Uterus (tissue), 4 donors: Measurements from ENCODE around the gene MYBPH. TPM values are rescaled to one million over a fixed set of nuclear protein-coding genes. Genes with fewer than 3 reads are reported as not detected.

Experiments used
- DNase-seq, 2 donors: peaks; one replicate each; pipeline ENCODE4 v3.0.0-alpha.2; 2019 to 2020
- H3K27ac ChIP-seq, 2 donors: fragments of 200-600 bp; sonication (generic); 1 replicate in 1 of 2; 2 replicates in 1 of 2; pipeline ENCODE4 v1.5.1; 2016 to 2018
- H3K27me3 ChIP-seq, 2 donors: fragments of 200-600 bp; sonication (generic); one replicate each; pipeline ENCODE4 v1.5.1; 2018 to 2019; ENCODE audit warnings: control low read depth in 1 of 2
- H3K36me3 ChIP-seq, 2 donors: fragments of 200-600 bp; sonication (generic); one replicate each; pipeline ENCODE4 v1.5.1; 2019; ENCODE audit warnings: control low read depth in 1 of 2
- H3K4me1 ChIP-seq, 2 donors: fragments of 200-600 bp; sonication (generic); one replicate each; pipeline ENCODE4 v1.5.1; 2018 to 2019; ENCODE audit warnings: control low read depth in 1 of 2
- H3K4me3 ChIP-seq, 2 donors: fragments of 200-600 bp; sonication (generic); 1 replicate in 1 of 2; 2 replicates in 1 of 2; pipeline ENCODE4 v1.5.1; 2018 to 2019; ENCODE audit warnings: mild to moderate bottlenecking in 1 of 2
- H3K9me3 ChIP-seq, 2 donors: fragments of 200-600 bp; sonication (generic); one replicate each; pipeline ENCODE4 v1.5.1; 2019; ENCODE audit warnings: control low read depth in 1 of 2
- POLR2A ChIP-seq, 2 donors: fragments of 450-650 bp; IDR thresholded peaks; one replicate each; pipeline ENCODE4 v1.6.1; 2016; ENCODE audit warnings: antibody characterized with exemption in 2 of 2, mild to moderate bottlenecking in 1 of 2, moderate library complexity in 1 of 2
- intact Hi-C: fragments of 100-400 bp; cut with DNase I; formaldehyde crosslinking; loops from one replicate; pipeline ENCODE4 v1.15.1; 2023; ENCODE audit warnings: low total_unique reads
- total RNA-seq, 4 donors: library from RNA; depleted of rRNA in 3 of 4; stranded (reverse); fragments of >200 nt in 3 of 4; gene quantifications; one replicate each; pipeline versions ENCODE4 v1.1.0 to v1.2.4, GENCODE V29; 2014 to 2023
- TF ChIP-seq, protein P1 (sequence below), 4 experiments: fragments of 200-600 bp in 2 of 4; fragments of 450-650 bp in 2 of 4; sonication (generic) in 2 of 4; IDR thresholded peaks; one replicate each; pipeline ENCODE4 v1.5.1; 2016 to 2019; ENCODE audit warnings: antibody characterized with exemption in 4 of 4, mild to moderate bottlenecking in 2 of 4, moderate library complexity in 1 of 4
- donor health status: DM: yes; HTN: yes; CAD: no.

Gene MYBPH
- total RNA-seq, 4 donors from 2014 or later = 0.64 TPM; not detected in 3

DNA sequence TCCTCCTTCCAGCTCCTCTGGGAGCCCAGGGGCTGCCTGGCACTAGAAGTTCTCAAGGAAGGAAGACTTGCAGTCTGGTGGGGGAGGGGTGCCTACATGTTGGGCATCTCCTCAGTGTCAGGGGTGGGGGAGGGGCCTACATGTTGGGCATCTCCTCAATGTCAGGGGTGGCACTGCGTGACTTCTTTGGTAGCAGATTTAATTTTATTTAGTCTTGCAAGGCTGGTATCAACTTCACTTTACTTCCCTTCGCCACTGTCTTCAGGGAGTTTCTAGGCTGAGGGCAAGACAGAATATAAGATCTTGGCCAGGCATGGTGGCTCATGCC, 29.6 kb downstream of the MYBPH start:
- TF ChIP-seq, protein P1, sequence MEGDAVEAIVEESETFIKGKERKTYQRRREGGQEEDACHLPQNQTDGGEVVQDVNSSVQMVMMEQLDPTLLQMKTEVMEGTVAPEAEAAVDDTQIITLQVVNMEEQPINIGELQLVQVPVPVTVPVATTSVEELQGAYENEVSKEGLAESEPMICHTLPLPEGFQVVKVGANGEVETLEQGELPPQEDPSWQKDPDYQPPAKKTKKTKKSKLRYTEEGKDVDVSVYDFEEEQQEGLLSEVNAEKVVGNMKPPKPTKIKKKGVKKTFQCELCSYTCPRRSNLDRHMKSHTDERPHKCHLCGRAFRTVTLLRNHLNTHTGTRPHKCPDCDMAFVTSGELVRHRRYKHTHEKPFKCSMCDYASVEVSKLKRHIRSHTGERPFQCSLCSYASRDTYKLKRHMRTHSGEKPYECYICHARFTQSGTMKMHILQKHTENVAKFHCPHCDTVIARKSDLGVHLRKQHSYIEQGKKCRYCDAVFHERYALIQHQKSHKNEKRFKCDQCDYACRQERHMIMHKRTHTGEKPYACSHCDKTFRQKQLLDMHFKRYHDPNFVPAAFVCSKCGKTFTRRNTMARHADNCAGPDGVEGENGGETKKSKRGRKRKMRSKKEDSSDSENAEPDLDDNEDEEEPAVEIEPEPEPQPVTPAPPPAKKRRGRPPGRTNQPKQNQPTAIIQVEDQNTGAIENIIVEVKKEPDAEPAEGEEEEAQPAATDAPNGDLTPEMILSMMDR (IDR thresholded peaks at IDR 0.05) = no peak
- TF ChIP-seq POLR2A (IDR thresholded peaks at IDR 0.05) = no peak
- H3K4me3 ChIP-seq = no peak overlapping the region
- H3K36me3 ChIP-seq = no peaks in the 10 kb centered on the region
- H3K4me1 ChIP-seq = no peaks in the 10 kb centered on the region
- no peak overlapping the region for H3K27ac ChIP-seq
- intact Hi-C loops = no loop called here
- no peak for DNase-seq
- H3K9me3 ChIP-seq = no peaks in the 10 kb centered on the region
- no peaks in the 10 kb centered on the region for H3K27me3 ChIP-seq

DNA sequence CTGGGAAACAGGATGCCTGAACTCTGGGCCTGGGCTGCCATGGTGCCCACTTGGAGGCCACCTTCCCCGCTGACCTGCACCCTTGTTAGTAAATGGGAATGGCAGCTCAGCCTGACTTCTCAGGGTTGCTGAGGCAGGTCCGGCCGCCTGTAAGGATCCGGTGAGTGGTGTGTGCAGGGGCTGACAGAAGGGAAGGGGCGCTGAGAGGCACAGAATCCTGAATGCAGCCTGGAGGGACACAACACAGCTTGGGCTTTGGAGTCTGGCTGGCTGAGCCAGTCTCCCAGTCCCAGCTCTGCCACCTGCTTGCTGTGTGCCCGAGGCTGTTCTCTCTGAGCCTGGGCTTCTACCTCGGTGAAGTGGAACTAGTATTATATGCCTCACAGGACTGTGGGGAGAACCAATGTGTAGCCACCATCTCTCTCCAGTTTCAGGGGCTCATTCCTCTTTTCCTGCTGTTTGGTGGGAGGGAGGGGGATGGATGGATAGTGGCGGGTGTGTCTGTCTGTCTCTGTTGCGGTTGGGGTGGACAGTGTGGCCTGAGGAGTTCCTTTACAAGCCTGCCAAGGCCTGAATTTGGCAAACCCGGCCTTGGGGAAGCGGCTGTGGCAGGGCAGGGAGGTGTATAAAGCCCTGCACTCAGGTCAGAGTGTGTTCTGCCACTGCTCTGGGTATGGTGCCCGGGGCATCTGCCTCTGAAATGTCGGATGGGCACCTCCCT, 30.1 kb downstream of the MYBPH start:
- TF ChIP-seq, protein P1 (IDR thresholded peaks at IDR 0.05) = no peak
- no peak for TF ChIP-seq POLR2A (IDR thresholded peaks at IDR 0.05)
- H3K4me1 ChIP-seq = no peaks in the 10 kb centered on the region
- intact Hi-C loops = no loop called here
- H3K4me3 ChIP-seq = no peak overlapping the region
- H3K9me3 ChIP-seq = no peaks in the 10 kb centered on the region
- no peaks in the 10 kb centered on the region for H3K27me3 ChIP-seq
- H3K36me3 ChIP-seq = no peaks in the 10 kb centered on the region
- no peak for DNase-seq
- no peak overlapping the region for H3K27ac ChIP-seq

DNA sequence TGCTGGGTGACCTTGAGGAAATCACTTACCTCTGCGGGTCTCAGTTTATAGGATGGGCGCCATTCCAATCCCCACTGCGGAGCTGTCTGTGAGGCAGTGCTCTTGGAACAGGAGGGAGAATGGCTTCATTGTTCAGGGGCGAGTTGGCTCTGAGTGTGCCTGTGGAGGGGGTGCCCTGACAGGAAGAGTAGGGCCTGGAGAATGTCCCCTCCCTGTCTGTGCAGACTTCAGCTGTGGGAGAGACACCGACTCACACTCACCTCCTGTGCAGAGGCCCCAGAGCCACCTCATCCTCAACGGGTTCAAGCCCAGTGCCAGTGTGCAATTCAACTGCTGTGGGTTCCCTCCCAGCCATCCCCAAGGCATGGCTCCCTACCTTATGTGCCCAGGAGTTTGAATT, 31.0 kb downstream of the MYBPH start:
- intact Hi-C loops = no loop called here
- DNase-seq = no peak
- no peak overlapping the region for H3K27ac ChIP-seq

DNA sequence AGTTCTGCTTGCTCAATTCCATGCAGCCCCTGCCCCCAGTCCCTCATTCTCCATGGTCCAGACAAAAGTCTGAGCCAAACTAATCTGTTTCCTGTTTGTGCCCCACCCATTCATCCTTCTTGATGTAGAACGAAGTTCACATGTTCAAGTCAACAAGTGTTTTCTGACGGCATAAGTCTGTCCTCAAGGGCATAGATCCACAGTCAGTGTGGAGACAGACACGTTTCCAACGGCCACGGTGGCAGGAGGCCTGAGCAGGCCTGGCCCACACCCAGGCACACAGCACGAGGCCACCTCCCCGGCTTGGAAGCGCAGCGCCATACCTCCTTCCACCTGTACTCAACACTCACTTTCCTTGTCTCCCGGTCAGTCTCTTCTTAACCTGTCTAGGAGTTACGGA, 32.0 kb downstream of the MYBPH start:
- Histone ChIP-seq H3K27me3 (no peaks in the 10 kb centered on the region), H3K9me3 (no peaks in the 10 kb centered on the region), H3K4me1 (no peaks in the 10 kb centered on the region), H3K4me3 (no peak overlapping the region), H3K36me3 (no peaks in the 10 kb centered on the region), H3K27ac (no peak overlapping the region)
- no peak for DNase-seq
- intact Hi-C loops = no loop called here
- TF ChIP-seq, protein P1 (IDR thresholded peaks at IDR 0.05) = no peak
- no peak for TF ChIP-seq POLR2A (IDR thresholded peaks at IDR 0.05)

More for the DNA sequence above, 31.0 kb downstream of the MYBPH start:
- no peaks in the 10 kb centered on the region for H3K27me3 ChIP-seq
- no peaks in the 10 kb centered on the region for H3K9me3 ChIP-seq
- TF ChIP-seq, protein P1 (IDR thresholded peaks at IDR 0.05) = no peak
- no peak overlapping the region for H3K4me3 ChIP-seq
- no peaks in the 10 kb centered on the region for H3K4me1 ChIP-seq
- no peaks in the 10 kb centered on the region for H3K36me3 ChIP-seq

DNA sequence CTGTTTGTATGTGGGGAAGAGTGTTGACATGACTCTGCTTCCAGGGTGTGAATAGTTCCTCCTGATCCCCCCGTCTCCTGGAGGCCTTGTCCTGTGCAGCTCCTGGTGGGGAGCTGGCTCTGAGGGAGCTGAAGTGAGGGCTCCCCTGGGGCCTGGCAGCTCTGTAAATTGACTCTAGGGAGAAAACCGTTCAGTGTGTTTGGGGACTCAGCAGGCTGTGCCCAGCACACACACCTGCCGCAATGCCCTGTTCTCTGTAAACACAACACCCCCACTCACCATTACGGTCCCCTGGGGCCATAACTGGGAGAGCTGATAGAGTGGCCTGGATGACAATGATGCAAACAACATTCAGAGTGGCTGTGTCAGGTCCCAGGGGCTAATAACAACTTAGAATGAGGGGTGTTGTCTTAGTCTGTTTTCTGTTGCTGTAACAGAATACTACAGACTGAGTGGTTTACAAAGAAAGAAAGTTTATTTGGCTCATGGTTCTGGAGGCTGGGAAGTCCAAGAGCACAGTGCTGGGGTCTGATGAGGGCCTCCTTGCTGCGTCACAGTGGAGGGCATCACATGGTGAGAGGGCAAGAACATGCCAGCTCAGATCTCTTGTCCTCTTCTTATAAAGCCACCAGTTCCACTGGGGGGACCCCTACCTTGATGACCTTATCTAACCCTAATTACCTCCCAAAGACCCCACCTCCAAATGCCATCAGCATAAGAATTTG, 32.8 kb downstream of the MYBPH start:
- Histone ChIP-seq H3K9me3 (no peaks in the 10 kb centered on the region), H3K4me3 (no peak overlapping the region), H3K36me3 (no peaks in the 10 kb centered on the region), H3K27me3 (no peaks in the 10 kb centered on the region), H3K4me1 (no peaks in the 10 kb centered on the region), H3K27ac (no peak overlapping the region)
- no peak for DNase-seq
- intact Hi-C loops = no loop called here
- TF ChIP-seq, protein P1 (IDR thresholded peaks at IDR 0.05) = no peak
- TF ChIP-seq POLR2A (IDR thresholded peaks at IDR 0.05) = no peak
